LNCaP clone FGC (cell line): ENCODE data around the gene UBXN7.
"Not testable (repeated sequence)": the region's sequence is repeated elsewhere in the genome, so short reads cannot be mapped to it uniquely, and the experiment has no call there.

Experiments used
- DNase-seq: peaks from one replicate; pipeline ENCODE4 v3.0.0-alpha.2; 2011; ENCODE audit warnings: low read depth
- H3K4me3 ChIP-seq: 2 replicates; pipeline ENCODE4 v1.5.1; 2011; ENCODE audit warnings: mild to moderate bottlenecking, low read depth, low read length, control low read depth
- TF ChIP-seq, protein P1 (sequence below): IDR thresholded peaks from 2 replicates; pipeline ENCODE4 v1.5.1; 2012; ENCODE audit warnings: mild to moderate bottlenecking; ENCODE audit not compliant: control insufficient read depth, insufficient read depth; ENCODE audit errors: extremely low read depth

The UBXN7 gene

DNA sequence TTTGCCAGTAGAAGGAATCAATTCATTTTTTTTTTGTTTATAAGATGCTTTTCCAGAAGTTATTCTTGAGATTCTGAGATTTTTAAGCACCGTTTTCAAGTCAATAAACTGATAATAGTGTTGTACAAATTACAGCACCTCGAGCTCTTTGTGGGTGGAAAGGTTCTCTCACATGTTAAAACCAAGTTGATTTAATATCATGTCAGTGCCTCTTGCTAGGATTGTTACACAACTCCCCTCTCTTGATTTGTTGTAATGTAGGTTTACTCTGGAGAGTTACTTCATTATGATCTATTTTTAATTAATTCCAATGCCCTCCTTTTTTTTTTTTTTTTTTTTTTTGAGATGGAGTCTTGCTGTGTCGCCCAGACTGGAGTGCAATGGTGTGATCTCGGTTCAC is 25.8 kb upstream of the UBXN7 start:
- TF ChIP-seq, protein P1, sequence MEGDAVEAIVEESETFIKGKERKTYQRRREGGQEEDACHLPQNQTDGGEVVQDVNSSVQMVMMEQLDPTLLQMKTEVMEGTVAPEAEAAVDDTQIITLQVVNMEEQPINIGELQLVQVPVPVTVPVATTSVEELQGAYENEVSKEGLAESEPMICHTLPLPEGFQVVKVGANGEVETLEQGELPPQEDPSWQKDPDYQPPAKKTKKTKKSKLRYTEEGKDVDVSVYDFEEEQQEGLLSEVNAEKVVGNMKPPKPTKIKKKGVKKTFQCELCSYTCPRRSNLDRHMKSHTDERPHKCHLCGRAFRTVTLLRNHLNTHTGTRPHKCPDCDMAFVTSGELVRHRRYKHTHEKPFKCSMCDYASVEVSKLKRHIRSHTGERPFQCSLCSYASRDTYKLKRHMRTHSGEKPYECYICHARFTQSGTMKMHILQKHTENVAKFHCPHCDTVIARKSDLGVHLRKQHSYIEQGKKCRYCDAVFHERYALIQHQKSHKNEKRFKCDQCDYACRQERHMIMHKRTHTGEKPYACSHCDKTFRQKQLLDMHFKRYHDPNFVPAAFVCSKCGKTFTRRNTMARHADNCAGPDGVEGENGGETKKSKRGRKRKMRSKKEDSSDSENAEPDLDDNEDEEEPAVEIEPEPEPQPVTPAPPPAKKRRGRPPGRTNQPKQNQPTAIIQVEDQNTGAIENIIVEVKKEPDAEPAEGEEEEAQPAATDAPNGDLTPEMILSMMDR = no peak
- no peak overlapping the region for H3K4me3 ChIP-seq
- DNase-seq = no peak

DNA sequence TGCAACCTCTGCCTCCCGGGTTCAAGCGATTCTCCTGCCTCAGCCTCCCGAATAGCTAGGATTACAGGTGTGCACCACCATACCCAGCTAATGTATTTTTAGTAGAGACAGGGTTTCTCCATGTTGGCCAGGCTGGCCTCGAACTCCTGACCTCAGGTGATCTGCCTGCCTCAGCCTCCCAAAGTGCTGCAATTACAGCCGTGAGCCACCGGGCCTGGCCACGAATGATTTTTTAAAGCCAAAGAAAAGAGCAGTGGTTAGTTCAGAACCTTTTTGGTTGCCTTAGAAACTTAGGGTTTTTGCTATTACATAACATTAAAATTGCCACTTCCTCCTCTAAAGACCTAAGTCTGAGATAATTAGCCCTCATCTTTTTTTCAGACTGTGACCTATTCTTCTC is 25.2 kb upstream of the UBXN7 start:
- not testable (repeated sequence) for DNase-seq, H3K4me3 ChIP-seq

DNA sequence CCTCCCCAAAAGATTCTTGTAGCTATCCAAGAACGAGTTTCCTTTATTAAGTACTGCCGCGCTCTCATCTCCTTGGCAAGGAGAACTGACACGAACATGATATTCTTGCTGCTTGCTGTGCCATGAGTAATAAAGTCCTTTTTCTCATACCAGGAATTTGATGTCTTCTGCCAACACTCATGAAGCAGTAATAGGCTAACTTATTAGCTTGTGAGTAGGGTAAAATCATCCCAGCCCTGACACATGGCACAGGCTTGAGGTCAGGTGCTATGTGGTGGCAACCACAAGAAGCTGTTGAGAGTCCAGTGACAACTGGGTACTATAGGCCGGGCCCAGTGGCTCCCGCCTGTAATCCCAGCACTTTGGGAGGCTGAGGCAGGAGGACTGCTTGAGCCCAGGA is 22.7 kb upstream of the UBXN7 start:
- TF ChIP-seq, protein P1 = no peak
- DNase-seq = no peak
- no peak overlapping the region for H3K4me3 ChIP-seq

DNA sequence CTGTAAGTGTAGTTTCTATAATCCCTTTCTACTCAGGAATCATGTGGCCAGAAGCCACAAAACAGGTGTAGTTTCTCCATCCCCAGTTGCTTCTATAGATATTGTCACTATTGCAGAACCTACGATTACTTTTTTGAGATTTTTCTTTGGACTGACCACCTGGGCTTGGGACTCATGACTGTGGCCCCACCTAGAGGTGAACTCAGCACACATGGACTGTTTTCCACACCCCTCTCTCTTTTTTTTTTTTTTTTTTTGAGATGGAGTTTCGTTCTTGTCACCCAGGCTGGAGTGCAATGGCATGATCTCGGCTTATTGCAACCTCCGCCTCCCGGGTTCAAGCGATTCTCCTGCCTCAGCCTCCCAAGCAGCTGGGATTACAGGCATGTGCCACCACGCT is 13.2 kb upstream of the UBXN7 start:
- not testable (repeated sequence) for H3K4me3 ChIP-seq, DNase-seq
- TF ChIP-seq, protein P1 = peak; percentile 18; the same call in 1 of the 2 replicates

DNA sequence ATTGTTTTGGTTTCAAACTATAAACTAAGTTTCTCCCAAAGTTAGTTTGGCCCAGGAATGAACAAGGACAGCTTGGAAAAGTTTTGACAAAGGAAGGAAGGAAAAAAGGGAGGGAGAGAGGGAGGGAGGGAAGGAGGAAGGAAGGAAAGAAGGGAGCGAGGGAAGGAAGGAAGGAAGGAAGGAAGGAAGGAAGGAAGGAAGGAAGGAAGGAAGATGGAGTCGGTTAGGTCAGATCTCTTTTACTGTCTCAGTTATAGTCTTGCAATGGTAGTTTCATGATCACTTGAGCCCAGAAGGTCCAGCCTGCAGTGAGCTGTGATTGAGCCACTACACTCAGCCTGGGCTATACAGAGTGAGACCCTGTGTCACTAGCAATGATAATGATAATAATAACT is 12.3 kb upstream of the UBXN7 start:
- TF ChIP-seq, protein P1 = no peak
- DNase-seq = no peak
- H3K4me3 ChIP-seq = no peak overlapping the region

DNA sequence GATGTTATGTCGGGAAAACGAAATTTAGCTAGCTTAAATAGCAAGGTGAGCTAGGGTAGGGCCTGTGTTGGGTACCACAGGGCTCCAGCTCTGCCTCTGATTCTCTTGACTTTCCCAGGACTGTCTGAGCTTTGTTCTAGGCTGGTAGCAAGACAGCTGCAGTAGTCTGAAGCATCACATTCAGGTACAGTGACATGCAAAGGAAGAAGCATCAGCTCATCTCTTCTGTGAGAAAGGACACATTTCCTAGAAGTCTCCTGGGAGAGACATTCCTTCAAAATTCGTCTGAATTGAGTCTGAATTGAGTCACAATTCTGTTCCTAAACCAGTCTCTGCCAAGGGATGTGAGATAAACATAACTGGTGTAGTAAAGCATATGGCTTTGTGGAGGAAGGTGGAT is 8.5 kb upstream of the UBXN7 start:
- TF ChIP-seq, protein P1 = no peak
- no peak for DNase-seq
- no peak overlapping the region for H3K4me3 ChIP-seq

DNA sequence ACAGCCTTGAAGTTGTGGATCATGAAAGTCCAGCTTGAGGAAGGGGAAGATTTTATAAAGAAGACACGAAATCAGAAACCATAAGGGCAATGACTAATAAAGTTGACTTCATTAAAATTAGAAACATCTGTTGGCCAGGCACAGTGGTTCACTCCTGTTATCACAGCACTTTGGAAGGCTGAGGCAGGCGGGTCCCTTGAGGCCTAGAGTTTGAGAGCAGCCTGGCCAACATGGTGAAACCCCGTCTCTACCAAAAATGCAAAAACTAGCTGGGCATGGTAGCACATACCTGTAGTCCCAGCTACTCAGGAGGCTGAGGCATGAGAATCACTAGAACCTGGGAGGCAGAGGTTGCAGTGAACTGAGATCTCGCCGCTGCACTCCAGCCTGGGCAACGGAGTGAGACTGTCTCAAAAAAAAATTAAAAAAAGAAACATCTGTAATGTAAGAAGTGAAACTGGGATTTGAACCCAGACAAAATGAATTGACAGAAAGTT is 7.9 kb upstream of the UBXN7 start:
- no peak for DNase-seq
- no peak overlapping the region for H3K4me3 ChIP-seq
- TF ChIP-seq, protein P1 = no peak
